Naive B cell (primary cell): ENCODE data around the gene ITPKB. TPM values are rescaled to one million over a fixed set of nuclear protein-coding genes. Genes with fewer than 3 reads are reported as not detected.
A peak's percentile ranks its signal among the peaks of the same experiment; 100 is the strongest.

Experiments
- ATAC-seq, 2 donors: fragments of 150-1000 bp; cut with Tn5 transposase; 2 replicates each; pipeline ENCODE4 v1.10.0; 2021; ENCODE audit warnings: low read depth in 2 of 2, mild to moderate bottlenecking in 2 of 2, moderate library complexity in 2 of 2
- DNase-seq: peaks from one replicate; pipeline ENCODE4 v3.0.0; 2022
- H3K27ac Mint-ChIP-seq, 6 donors: one replicate each; pipeline ENCODE4 v1.8.0; 2020 to 2022; ENCODE audit warnings: mild to moderate bottlenecking in 6 of 6, mixed read lengths in 6 of 6, moderate library complexity in 5 of 6, inconsistent platforms in 2 of 6
- H3K27me3 Mint-ChIP-seq, 3 donors: one replicate each; pipeline ENCODE4 v1.8.0; 2021 to 2022; ENCODE audit warnings: mixed read lengths in 3 of 3, mild to moderate bottlenecking in 1 of 3
- H3K36me3 Mint-ChIP-seq, 2 donors: one replicate each; pipeline ENCODE4 v1.8.0; 2020 to 2022; ENCODE audit warnings: mixed read lengths in 2 of 2, inconsistent platforms in 1 of 2, mild to moderate bottlenecking in 1 of 2
- H3K4me1 Mint-ChIP-seq, 3 donors: one replicate each; pipeline ENCODE4 v1.8.0; 2020 to 2022; ENCODE audit warnings: mixed read lengths in 3 of 3, inconsistent platforms in 1 of 3, mild to moderate bottlenecking in 1 of 3, moderate library complexity in 1 of 3
- H3K4me3 Mint-ChIP-seq, 8 donors: one replicate each; pipeline ENCODE4 v1.8.0; 2020 to 2022; ENCODE audit warnings: mild to moderate bottlenecking in 8 of 8, mixed read lengths in 8 of 8, moderate library complexity in 8 of 8, inconsistent platforms in 2 of 8
- H3K9me3 Mint-ChIP-seq, 7 donors: one replicate each; pipeline ENCODE4 v1.8.0; 2020 to 2022; ENCODE audit warnings: mixed read lengths in 7 of 7, mild to moderate bottlenecking in 5 of 7, inconsistent platforms in 2 of 7, moderate library complexity in 1 of 7
- polyA plus RNA-seq, 6 donors: library from polyadenylated mRNA; unstranded; fragments of 300-500 nt; fragmentation: Illumina TruSeq; gene quantifications; one replicate each; pipeline ENCODE4 v1.2.3, GENCODE V29; 2021; ENCODE audit warnings: low read depth in 6 of 6

Gene ITPKB
- polyA plus RNA-seq, 6 donors from 2014 or later = 24.5 to 48.9 (median 34.1) TPM

DNA sequence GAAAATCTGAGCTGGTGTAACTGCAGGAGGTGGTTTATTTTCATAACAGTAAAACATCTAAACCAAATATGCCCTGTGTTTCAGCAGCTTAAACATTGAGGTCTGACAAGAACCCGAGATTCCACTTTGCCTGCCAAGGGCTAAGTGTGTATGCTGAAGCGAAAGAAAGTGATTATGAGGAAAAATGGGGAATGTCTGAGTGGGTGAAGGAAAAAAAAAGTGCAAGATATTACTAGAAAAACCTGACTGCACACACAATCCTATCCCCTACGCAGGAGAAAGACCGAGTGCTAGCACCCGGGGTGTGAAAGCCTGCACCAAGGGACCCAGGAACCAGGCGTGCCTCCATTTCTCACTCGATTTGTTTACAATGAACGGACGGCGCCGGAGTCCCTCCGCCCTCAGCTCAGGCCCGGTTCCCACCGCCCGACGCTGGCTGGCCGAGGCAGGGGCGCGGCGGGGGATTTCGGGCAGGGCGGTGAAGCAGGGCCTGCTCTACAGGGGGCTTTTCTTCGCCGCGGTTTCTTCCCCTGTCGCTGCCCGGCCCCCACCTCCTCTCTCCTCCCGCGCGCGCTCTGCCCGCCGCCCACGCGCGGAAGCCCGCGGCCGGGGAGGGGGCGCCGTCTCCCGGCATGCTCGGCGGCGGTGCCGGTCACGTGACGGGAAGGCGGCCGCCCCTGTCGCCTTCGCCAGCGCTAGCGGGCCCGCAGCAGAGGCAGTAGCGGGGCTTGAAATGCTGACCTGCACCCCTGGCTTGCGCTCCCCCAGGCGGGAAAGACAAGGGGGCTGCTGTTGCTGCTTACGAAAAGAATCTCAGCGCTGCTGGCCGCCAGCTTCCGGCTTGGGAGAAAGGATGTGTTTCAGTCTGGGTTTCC lies 35.9 kb downstream of the ITPKB start:
- H3K4me1 Mint-ChIP-seq = peaks cover 36 to 62% (median 45%) of the 10 kb centered on the region in 3 donors
- no peaks in the 10 kb centered on the region for H3K27me3 Mint-ChIP-seq
- DNase-seq (peak; percentile 94), ATAC-seq (peak; percentile 89 to 91)
- H3K9me3 Mint-ChIP-seq = no peaks in the 10 kb centered on the region
- peak overlapping the region; percentile 72 to 92 (median 88) for H3K4me3 Mint-ChIP-seq
- peaks cover 6 to 8% of the 10 kb centered on the region in 2 donors for H3K36me3 Mint-ChIP-seq
- H3K27ac Mint-ChIP-seq = peak overlapping the region; percentile 97 to 100 (median 98)

DNA sequence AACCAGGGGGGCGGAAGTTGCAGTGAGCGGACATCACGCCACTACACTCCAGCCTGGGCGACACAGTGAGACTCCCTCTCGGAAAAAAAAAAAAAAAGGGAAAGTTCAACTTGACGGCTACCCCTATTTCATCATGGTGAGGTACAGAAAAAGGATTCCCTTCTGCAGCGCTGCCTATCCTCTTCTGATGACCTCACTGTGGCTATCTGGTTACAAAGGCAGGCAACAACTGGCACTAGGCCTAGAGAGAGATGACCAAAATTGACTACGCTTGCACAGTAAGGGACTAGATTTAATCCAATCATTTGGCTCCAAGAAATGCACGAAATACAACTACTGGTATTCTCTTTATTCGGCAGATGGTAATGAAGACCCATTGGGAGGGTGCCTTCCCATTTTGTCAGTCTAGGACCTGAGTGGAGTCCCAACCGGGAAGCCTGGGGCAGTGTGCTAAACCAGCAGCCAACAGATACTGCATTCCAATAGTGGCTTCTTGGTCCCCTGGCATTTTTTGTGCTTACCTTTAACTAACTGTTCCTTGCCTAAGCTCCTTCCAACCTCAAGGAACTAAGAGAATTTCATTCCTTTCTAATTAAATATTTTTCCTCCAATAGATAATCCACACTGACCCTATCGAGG lies 36.6 kb downstream of the ITPKB start:
- Mint-ChIP-seq H3K27me3 (no peaks in the 10 kb centered on the region), H3K4me3 (peak overlapping the region; percentile 72 to 92 (median 88)), H3K36me3 (peaks cover 6 to 8% of the 10 kb centered on the region in 2 donors), H3K4me1 (peaks cover 40 to 69% (median 53%) of the 10 kb centered on the region in 3 donors), H3K9me3 (no peaks in the 10 kb centered on the region), H3K27ac (peak overlapping the region; percentile 97 to 100 (median 98))
- no peak for DNase-seq
- ATAC-seq = no peak

DNA sequence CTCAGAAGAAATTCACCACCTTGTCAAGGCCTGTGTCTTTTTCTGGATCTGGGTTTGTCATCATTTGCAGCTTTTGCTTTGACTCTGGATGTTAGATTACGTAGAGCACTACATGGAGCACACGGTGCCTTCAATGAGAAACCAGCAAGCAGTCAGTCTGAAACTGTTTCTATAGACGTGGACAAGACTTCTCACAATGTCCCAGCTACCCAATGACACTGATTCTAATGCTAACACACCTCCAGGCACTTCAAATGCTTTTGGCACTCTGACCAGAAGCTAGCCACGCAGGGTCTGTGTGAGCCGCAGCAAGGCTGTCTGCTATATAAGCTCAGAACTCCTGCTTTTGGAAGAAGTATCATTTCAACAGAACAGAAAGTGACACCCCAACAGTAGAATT lies 38.2 kb downstream of the ITPKB start:
- ATAC-seq (no peak), DNase-seq (no peak)
- H3K27me3 Mint-ChIP-seq = no peaks in the 10 kb centered on the region
- H3K27ac Mint-ChIP-seq = peak overlapping the region; percentile 60 to 100 (median 78)
- peak overlapping the region in 5 of 8 donors; percentile 39 to 81 (median 49) for H3K4me3 Mint-ChIP-seq
- H3K36me3 Mint-ChIP-seq = peaks cover 5% of the 10 kb centered on the region in 2 donors
- no peaks in the 10 kb centered on the region for H3K9me3 Mint-ChIP-seq
- H3K4me1 Mint-ChIP-seq = peaks cover 47 to 81% (median 67%) of the 10 kb centered on the region in 3 donors

DNA sequence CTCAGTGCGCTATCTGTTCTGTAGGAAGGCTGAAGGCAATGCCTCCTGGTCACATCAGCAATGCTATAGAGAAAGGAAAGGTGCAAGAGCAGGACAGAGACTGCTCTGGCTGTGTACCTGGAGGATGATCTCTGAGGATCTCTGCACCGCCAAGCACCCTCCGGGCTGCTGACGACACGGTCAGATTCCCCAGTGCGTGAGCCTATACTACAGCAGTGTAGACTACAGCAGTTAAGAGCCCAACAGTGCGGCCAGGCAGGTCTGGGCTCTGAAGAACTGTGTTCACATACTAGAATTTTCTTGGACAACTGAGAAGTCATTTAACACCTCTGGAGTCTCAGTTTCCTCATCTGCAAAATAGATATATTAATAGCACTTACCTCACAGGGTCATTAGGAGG lies 39.9 kb downstream of the ITPKB start:
- ATAC-seq (peak; percentile 24 to 26), DNase-seq (peak; percentile 55)
- Mint-ChIP-seq H3K27ac (peak overlapping the region; percentile 99 to 100 (median 100)), H3K27me3 (no peaks in the 10 kb centered on the region), H3K4me1 (peaks cover 57 to 93% (median 75%) of the 10 kb centered on the region in 3 donors), H3K4me3 (peak overlapping the region; percentile 36 to 83 (median 56)), H3K36me3 (peaks cover 0 to 7% of the 10 kb centered on the region in 2 donors), H3K9me3 (no peaks in the 10 kb centered on the region)

DNA sequence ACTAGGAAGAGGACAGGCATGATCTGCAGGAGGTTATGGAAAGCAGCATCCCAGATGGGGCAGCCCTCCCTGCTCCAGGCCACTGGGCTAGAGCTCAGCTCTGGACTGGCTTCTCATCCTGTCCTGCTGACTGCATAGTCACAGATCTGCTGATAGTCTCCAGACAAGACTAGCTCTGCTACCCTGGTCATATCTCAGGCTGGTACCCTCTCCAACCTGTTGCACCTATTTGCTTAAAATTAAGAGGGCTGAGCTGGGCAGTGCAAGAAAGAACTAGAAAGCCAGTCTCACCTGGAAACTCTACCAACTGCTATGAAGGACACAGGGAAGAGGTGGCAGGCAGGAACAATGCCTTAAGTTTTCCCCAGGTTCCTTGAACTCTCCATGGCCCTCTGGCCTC lies 40.4 kb downstream of the ITPKB start:
- Mint-ChIP-seq H3K4me3 (peak overlapping the region; percentile 36 to 83 (median 62)), H3K9me3 (no peaks in the 10 kb centered on the region), H3K27me3 (no peaks in the 10 kb centered on the region), H3K27ac (peak overlapping the region; percentile 99 to 100 (median 100)), H3K4me1 (peaks cover 61 to 93% (median 80%) of the 10 kb centered on the region in 3 donors), H3K36me3 (peaks cover 0 to 7% of the 10 kb centered on the region in 2 donors)
- no peak for DNase-seq
- no peak for ATAC-seq

DNA sequence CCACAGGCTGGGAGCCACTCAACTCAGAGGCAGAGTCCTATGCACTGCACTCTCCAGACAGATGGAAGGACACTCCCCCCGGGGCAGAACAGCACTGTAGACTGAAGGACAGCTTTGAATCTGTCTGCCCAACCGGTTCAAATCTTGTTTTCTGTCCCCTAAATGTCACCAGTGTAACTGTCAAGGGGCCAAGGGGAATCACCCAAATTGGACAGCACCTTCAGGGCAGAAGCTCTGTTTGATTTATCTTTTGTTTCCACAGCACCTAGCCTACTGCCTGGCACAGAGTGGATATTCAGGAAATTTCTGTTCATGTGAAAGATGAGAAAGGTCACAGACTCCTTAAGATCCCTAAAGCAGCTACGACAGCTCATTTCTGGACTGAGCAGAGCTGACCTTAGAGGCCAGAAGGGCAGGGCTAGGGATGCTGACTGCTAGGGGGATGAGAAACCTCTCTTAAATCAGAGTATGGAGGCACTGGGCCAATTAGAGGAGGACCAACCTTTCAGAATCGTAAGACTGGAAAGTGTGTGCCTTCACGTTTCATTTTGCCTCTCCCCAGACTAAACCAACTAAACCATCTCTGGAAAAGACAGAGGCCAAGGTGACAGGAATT lies 41.0 kb downstream of the ITPKB start:
- peak overlapping the region; percentile 99 to 100 (median 100) for H3K27ac Mint-ChIP-seq
- peaks cover 0 to 7% of the 10 kb centered on the region in 2 donors for H3K36me3 Mint-ChIP-seq
- H3K4me1 Mint-ChIP-seq = peaks cover 65 to 96% (median 86%) of the 10 kb centered on the region in 3 donors
- DNase-seq = no peak
- H3K9me3 Mint-ChIP-seq = no peaks in the 10 kb centered on the region
- no peaks in the 10 kb centered on the region for H3K27me3 Mint-ChIP-seq
- H3K4me3 Mint-ChIP-seq = peak overlapping the region in 7 of 8 donors; percentile 45 to 80 (median 59)
- peak in 1 of 2 donors; percentile 1 for ATAC-seq

DNA sequence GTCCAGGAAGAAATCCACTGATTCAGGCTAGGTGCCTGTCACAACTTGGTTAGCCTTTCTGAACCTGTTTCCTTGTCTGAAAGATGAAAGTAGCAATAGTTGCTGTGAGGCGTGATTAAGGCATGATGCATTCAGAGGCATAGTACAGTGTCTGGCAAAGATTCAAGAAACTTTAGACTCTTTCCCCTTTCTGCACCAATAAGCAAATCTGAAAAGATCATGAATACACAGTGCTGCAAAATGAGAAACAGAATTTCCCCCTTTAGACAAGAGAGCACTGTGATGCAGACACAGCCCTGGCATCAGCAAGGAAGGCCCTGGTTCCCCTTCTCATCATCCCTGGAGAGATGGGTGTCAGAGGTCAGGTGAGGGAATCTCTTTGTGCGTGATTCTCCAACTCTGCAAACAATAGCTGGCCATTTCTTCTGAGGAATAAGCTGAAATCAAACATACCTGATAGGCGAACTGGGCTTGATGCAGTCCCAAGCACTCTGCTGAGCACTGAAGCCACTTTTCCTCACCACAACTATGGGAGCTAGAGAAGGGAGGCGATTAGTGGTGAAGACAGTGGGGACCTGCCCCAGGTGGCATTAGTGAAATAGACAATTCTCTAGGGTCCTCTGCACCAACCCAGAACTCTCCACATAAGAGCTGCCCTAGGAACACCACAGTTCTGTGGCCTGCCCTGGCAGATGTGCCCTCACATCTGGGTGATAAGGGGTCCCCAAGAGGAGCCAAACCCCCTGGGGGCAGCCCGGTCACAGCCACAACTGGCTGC lies 41.7 kb downstream of the ITPKB start:
- Mint-ChIP-seq H3K27me3 (no peaks in the 10 kb centered on the region), H3K9me3 (no peaks in the 10 kb centered on the region), H3K27ac (peak overlapping the region; percentile 99 to 100 (median 100)), H3K36me3 (peaks cover 3 to 7% of the 10 kb centered on the region in 2 donors), H3K4me3 (peak overlapping the region; percentile 24 to 83 (median 78)), H3K4me1 (peaks cover 69 to 96% (median 86%) of the 10 kb centered on the region in 3 donors)
- ATAC-seq = peak; percentile 88 to 89
- peak; percentile 80 for DNase-seq

DNA sequence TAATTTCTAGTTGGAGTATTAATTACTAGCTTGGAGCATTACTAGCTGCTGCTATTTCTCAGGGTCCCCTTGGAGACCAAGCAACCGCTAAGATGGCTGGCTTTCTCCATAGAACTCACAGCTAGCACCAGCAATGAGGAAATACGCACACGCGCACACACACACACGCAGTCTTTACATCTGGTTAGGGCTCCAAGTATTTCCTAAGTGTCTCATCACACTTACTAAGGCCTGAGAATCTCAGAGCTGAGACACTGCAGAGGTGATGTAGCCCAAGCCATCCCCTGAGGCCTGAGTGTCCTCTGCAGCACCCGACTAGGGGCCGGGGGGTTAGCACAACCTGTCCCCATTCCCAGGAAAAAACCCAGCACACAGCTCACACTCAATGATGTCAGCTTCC lies 42.5 kb downstream of the ITPKB start:
- peaks cover 3 to 7% of the 10 kb centered on the region in 2 donors for H3K36me3 Mint-ChIP-seq
- H3K27me3 Mint-ChIP-seq = no peaks in the 10 kb centered on the region
- ATAC-seq (no peak), DNase-seq (no peak)
- peak overlapping the region in 7 of 8 donors; percentile 16 to 83 (median 79) for H3K4me3 Mint-ChIP-seq
- peaks cover 68 to 96% (median 89%) of the 10 kb centered on the region in 3 donors for H3K4me1 Mint-ChIP-seq
- peak overlapping the region; percentile 99 to 100 (median 100) for H3K27ac Mint-ChIP-seq
- no peaks in the 10 kb centered on the region for H3K9me3 Mint-ChIP-seq

DNA sequence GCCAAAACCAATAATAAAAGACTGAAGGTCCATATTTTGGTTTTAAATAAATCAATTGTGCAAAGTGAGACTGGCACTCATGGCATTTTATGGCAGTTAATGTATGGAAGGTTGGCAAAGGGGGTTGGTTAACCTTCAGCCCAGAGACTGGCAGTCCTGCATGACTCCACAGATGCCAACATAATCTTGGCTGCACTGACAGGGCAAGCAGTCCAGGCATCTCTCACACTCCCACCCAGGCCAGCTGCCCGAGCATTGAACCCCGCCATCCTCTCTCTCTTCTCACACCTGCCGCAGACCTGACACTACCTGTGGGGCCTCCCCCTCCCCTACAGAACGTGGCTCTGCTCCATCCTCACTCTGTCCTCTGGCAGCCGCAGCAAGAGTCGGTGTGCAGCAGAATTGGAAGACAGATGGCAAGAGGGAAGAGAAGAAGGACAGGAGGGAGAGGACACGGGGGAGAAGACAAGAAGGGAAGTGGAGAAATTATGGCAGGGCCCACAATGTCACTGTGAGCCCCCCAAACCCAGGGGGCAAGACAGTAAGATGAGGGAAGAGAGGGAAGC lies 43.7 kb downstream of the ITPKB start:
- DNase-seq (no peak), ATAC-seq (no peak)
- Mint-ChIP-seq H3K4me3 (peak overlapping the region in 4 of 8 donors; percentile 12 to 55 (median 27)), H3K27me3 (no peaks in the 10 kb centered on the region), H3K4me1 (peaks cover 74 to 97% (median 93%) of the 10 kb centered on the region in 3 donors), H3K9me3 (no peaks in the 10 kb centered on the region), H3K36me3 (peaks cover 3 to 10% of the 10 kb centered on the region in 2 donors), H3K27ac (peak overlapping the region; percentile 93 to 100 (median 100))

DNA sequence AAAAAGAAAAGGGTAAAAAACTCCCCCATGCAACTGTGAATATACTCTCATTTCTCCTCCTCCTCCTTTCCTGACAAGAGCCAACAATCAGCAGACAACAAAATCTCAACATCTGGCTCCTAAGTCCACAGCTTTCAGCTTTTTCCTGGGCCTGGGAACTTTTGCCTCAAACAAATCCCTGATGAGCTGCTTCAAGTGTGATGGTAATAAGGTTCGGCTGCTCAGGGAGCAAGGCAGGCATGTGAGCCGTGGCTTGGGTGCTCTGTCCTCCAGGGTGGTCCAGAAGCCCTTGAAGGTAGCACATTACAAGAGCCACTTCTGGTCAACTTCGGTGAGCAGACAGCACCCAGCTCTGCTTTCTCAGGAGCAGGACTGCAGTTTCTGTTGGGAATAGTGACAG lies 46.3 kb downstream of the ITPKB start:
- no peaks in the 10 kb centered on the region for H3K27me3 Mint-ChIP-seq
- peaks cover 3 to 12% of the 10 kb centered on the region in 2 donors for H3K36me3 Mint-ChIP-seq
- H3K27ac Mint-ChIP-seq = peak overlapping the region; percentile 66 to 100 (median 84)
- DNase-seq = no peak
- no peaks in the 10 kb centered on the region for H3K9me3 Mint-ChIP-seq
- ATAC-seq = no peak
- peak overlapping the region in 3 of 8 donors; percentile 26 to 91 (median 57) for H3K4me3 Mint-ChIP-seq
- peaks cover 73 to 99% (median 93%) of the 10 kb centered on the region in 3 donors for H3K4me1 Mint-ChIP-seq

DNA sequence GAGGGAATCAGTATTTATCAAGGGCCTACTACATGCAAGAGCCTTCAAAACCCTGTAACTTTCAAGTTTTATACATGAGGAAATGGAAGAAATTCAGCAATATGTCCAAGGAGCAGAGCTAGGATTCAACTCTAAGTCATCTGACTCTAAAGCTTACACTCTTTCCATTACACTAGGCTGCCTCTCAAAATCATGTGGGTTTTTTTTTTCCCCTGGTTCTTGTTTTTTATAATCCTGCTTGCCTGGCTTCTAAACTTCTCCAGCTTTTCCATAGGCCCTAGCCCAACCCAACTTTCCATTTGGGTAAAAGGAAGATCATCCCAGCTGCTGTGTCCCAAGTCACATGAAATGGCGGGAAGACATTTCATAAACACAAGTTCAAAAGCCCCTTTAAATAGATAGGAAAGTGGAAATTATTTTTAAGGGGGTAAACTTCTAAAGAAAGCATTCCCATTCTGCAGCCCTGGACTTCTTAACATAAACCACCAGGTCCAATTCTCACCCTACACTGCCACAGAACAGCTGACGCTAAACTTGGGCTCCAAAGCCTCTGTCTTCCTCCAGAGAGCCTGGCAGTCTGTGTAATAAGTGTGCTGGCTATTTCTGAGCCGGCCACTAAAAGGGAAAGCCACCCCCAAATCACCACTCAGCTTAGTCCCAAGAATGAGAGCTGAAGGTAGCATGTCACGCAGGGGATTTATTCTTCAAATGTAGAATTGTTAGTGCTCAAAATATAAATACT lies 46.9 kb downstream of the ITPKB start:
- Mint-ChIP-seq H3K36me3 (peaks cover 7 to 12% of the 10 kb centered on the region in 2 donors), H3K4me1 (peaks cover 73 to 99% (median 93%) of the 10 kb centered on the region in 3 donors), H3K27me3 (no peaks in the 10 kb centered on the region), H3K4me3 (peak overlapping the region in 6 of 8 donors; percentile 61 to 91 (median 82)), H3K9me3 (no peaks in the 10 kb centered on the region), H3K27ac (peak overlapping the region; percentile 76 to 100 (median 94))
- ATAC-seq = no peak
- DNase-seq = no peak
